SK-N-SH (cell line): ENCODE measurements around the gene NR5A1.

Source experiments
- CTCF ChIP-seq: fragments of 200-600 bp; sonication (generic); IDR thresholded peaks from 2 replicates; pipeline ENCODE4 v1.6.1; 2017; ENCODE audit warnings: antibody characterized with exemption, mild to moderate bottlenecking, moderate library complexity
- EZH2phosphoT487 ChIP-seq: fragments of 200-600 bp; sonication (generic); IDR thresholded peaks from 2 replicates; pipeline ENCODE4 v1.6.1; 2017; ENCODE audit warnings: low read depth, mixed run types, mild to moderate bottlenecking, antibody characterized with exemption, moderate library complexity, borderline replicate concordance
- FOXM1 ChIP-seq: IDR thresholded peaks from 2 replicates; pipeline ENCODE4 v1.4.0; 2012; ENCODE audit warnings: low read depth, mild to moderate bottlenecking
- PBX3 ChIP-seq: IDR thresholded peaks from 2 replicates; pipeline ENCODE4; 2012
- SMC3 ChIP-seq: IDR thresholded peaks from 2 replicates; pipeline ENCODE4 v1.6.1; 2012; ENCODE audit warnings: low read depth, low read length, improper control_type of control experiment
- USF1 ChIP-seq: IDR thresholded peaks from 2 replicates; pipeline ENCODE4 v1.4.0; 2012; ENCODE audit warnings: low read depth, borderline replicate concordance

- TF ChIP-seq SMC3 (no peak), CTCF (no peak), EZH2phosphoT487 (no peak), USF1 (no peak), FOXM1 (no peak), PBX3 (no peak)
Measured at GRCh38 chr9:124492818-124493217, 14.4 kb downstream of the NR5A1 start.
